ENCODE measurements around the gene TRAPPC10. TPM values are rescaled to one million over a fixed set of nuclear protein-coding genes. Genes with fewer than 3 reads are reported as not detected.

Gene TRAPPC10
- polyA plus RNA-seq, 1 experiment, result 31.4 TPM

DNA sequence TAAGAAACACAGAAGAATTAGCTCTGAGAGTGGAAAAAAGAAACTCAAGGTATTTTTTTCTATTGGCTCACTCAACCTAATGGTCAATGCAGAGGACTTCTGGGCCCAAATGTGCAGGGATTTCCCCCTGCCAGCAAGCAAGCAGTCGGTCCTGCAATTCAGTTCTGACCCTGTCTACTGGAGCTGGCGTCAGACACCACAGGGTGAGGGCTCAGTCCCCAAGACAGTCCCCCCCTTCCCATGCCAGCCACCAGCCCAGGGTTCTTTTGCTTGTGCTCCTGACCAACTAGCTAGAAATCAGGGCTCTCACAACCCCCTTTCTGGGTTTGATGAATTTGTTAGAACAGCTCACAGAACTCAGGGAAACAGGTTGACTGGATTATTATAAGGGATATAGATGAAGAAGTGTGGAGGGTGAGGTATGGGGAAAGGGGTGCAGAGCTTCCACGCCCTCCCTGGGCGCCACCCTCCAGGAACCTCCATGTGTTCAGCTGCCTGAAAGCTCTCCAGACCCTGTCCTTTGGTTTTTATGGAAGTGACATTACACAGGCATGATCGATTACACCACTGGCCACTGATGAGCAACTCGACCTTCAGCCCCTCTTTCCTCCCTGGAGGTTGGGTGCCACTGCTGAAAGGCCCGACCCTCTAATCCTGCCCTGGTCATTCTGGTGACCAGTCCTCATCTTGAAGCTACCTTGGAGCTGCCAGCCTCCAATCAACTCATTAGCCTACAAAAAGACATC, 72.6 kb downstream of the TRAPPC10 start:
- TF ChIP-seq, protein P1, sequence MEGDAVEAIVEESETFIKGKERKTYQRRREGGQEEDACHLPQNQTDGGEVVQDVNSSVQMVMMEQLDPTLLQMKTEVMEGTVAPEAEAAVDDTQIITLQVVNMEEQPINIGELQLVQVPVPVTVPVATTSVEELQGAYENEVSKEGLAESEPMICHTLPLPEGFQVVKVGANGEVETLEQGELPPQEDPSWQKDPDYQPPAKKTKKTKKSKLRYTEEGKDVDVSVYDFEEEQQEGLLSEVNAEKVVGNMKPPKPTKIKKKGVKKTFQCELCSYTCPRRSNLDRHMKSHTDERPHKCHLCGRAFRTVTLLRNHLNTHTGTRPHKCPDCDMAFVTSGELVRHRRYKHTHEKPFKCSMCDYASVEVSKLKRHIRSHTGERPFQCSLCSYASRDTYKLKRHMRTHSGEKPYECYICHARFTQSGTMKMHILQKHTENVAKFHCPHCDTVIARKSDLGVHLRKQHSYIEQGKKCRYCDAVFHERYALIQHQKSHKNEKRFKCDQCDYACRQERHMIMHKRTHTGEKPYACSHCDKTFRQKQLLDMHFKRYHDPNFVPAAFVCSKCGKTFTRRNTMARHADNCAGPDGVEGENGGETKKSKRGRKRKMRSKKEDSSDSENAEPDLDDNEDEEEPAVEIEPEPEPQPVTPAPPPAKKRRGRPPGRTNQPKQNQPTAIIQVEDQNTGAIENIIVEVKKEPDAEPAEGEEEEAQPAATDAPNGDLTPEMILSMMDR (IDR thresholded peaks at IDR 0.05; ENCODE audit: insufficient read depth, low read depth, low read length), result no peak
- peaks cover 34% of the 10 kb centered on the region for H3K36me3 ChIP-seq (ENCODE audit: control insufficient read depth, insufficient read depth, low read length)
- no peaks in the 10 kb centered on the region for H3K27me3 ChIP-seq (ENCODE audit: control insufficient read depth, insufficient read depth, low read length)
- POLR2A ChIA-PET, result no interaction called here
- no peak for DNase-seq (ENCODE audit: low read depth)
- no peak overlapping the region for H3K4me3 ChIP-seq (ENCODE audit: low read depth, low read length)
- CTCF ChIA-PET, result interaction anchor here (0.7 to 2.2 kb wide), 5 partner anchors 9 to 47 kb away, joined by 3 to 9 read pairs (median 3); no protein-coding TSS in a partner anchor

DNA sequence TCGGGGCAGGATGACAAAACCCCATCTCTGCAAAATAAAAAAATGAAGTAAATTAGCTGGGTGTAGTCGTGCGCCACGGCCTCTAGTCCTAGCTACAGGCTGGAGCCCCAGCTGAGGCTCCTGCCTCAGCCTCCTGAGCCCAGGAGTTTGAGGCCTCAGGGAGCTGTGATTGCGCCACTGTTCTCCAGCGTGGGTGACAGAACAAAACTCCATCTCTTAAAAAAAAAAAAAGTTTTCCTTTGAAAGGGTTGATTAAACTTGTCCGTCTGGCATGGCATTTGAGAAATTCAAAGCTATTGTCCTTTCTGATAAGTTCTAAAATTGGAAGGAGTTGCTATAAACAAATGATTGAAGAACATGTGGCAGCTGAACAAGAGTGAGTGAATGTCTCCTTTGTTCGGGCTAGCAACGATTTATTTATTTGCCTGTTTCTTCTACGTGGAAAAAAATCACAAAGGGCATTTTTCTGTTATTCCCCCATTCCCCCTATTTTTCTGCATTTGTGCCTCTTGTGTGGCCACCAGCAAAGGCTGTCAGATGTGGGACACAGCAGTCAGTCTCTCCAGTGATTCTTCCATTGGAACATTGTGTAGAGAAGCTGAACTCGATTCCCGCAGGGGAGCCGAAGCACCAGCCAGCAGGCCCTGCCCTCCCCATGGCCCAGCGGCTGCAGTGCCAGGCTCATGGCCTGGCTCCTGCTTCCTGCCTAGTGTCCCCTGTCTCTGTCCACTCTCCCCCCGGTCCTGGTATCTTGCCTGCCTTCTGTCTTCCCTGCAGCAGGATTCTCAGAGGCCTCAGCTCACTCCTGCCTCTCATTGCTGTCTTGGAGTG, 73.6 kb downstream of the TRAPPC10 start:
- Histone ChIP-seq H3K4me3 (ENCODE audit: low read depth, low read length) (no peak overlapping the region), H3K27me3 (ENCODE audit: control insufficient read depth, insufficient read depth, low read length) (no peaks in the 10 kb centered on the region), H3K36me3 (ENCODE audit: control insufficient read depth, insufficient read depth, low read length) (peaks cover 39% of the 10 kb centered on the region)
- no peak for DNase-seq (ENCODE audit: low read depth)
- CTCF ChIA-PET, result interaction anchor here (0.6 to 2.2 kb wide), 3 partner anchors 10 to 16 kb away, joined by 3 to 9 read pairs (median 3); no protein-coding TSS in a partner anchor
- POLR2A ChIA-PET, result no interaction called here
- TF ChIP-seq, protein P1 (IDR thresholded peaks at IDR 0.05; ENCODE audit: insufficient read depth, low read depth, low read length), result no peak

DNA sequence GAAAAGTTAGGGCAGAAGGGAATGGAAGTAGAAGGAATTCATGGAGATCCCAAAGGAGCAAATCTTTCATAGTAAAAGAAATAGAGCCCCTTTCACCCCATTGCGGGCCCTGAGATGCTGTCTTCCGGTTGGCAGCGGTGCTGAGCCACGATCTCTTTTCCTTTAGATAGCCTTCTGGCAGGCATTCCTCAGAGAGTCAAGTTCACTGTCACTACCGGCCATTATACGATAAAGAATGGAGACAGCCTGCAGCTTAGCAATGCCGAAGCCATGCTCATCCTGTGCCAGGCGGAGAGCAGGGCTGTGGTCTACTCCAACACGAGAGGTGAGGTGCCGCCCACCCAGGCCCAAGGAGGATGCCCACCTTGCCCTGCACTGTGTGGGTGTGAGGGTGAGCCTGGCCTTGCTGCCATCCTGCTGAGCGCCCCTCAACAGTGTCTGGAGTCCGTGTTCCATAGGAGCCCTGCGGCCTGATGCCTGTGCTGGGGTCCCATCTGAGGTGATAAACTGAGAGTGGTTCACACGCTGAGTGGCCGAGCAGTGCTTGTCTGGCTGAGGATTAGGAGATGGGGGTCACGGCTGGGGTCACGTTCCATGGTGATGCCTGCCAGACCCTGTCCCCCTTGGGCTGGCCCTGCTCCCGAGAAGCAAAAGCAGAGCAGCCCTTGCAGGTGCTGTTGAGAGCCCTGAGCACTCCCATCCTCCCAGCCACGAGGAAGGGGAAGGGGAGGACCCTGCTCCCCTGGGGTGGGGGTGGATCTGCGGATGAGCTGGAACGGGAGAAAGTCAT, 74.7 kb downstream of the TRAPPC10 start:
- POLR2A ChIA-PET, result no interaction called here
- CTCF ChIA-PET, result no interaction called here
- DNase-seq (ENCODE audit: low read depth), result no peak
- H3K4me3 ChIP-seq (ENCODE audit: low read depth, low read length), result no peak overlapping the region
- no peaks in the 10 kb centered on the region for H3K27me3 ChIP-seq (ENCODE audit: control insufficient read depth, insufficient read depth, low read length)
- peaks cover 36% of the 10 kb centered on the region for H3K36me3 ChIP-seq (ENCODE audit: control insufficient read depth, insufficient read depth, low read length)
- TF ChIP-seq, protein P1 (IDR thresholded peaks at IDR 0.05; ENCODE audit: insufficient read depth, low read depth, low read length), result no peak

DNA sequence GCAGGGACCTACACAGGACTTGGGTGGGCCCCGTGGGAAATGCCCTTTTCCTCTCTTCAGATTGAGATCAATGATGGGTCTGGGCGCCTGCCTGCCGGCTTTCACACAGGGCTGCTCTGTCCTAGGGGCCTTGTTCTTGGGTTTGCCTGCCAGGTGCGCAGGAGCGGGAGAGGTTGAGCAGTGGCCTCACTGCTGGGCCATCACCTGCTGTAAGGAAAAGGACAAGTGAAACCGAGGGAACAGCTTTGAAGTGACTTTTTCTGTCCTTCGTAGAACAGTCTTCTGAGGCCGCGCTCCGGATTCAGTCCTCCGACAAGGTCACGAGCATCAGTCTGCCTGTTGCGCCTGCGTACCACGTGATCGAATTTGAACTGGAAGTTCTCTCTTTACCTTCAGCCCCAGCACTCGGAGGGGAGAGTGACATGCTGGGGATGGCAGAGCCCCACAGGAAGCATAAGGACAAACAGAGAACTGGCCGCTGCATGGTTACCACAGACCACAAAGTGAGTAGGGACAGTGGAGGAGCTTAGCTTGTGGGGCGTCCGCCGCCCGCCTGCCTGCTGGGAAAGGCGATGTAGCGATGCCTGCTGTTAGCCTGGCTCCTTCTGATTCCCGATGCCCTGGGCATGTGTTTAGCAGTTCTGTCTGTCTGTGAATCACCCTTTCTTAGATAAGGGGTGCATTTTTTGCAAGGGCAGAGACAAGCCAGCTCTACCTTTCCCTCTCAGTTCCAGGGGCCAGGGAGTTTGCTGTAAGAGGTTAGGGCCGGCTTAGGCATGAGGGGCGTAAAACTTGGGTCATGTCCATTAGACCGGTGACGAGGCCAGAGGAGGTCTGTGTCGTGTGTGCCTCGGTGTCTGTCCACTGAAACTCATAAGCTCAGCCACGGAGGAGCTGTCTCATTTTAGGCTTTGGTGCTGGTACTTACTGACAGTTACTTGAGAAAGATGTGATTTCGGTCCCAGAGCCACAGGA, 75.6 kb downstream of the TRAPPC10 start:
- no peak for DNase-seq (ENCODE audit: low read depth)
- CTCF ChIA-PET, result interaction anchor here (0.7 kb wide), 1 partner anchor 50 kb away, joined by 3 read pairs; no protein-coding TSS in a partner anchor
- H3K36me3 ChIP-seq (ENCODE audit: control insufficient read depth, insufficient read depth, low read length), result peaks cover 37% of the 10 kb centered on the region
- H3K4me3 ChIP-seq (ENCODE audit: low read depth, low read length), result no peak overlapping the region
- TF ChIP-seq, protein P1 (IDR thresholded peaks at IDR 0.05; ENCODE audit: insufficient read depth, low read depth, low read length), result no peak
- no peaks in the 10 kb centered on the region for H3K27me3 ChIP-seq (ENCODE audit: control insufficient read depth, insufficient read depth, low read length)
- POLR2A ChIA-PET, result no interaction called here

Measured in BJ (cell line).